Measurements from ENCODE around the gene ATAD1. TPM values are rescaled to one million over a fixed set of nuclear protein-coding genes. Genes with fewer than 3 reads are reported as not detected.

The ATAD1 gene
- total RNA-seq, 1 experiment from 2014 or later: 15.7 TPM

GRCh38 chr10:87771871-87772500 is 46.0 kb downstream of the ATAD1 start:
- Histone ChIP-seq H3F3A (ENCODE audit: low read length, unreplicated experiment) (peaks cover 6% of the 10 kb centered on the region), H3K4me2 (ENCODE audit: low read length) (no peak overlapping the region), H3K4me3 (ENCODE audit: low read length) (no peak overlapping the region), H3K9ac (ENCODE audit: low read length) (no peak overlapping the region), H3K9me3 (ENCODE audit: low read length) (no peaks in the 10 kb centered on the region), H3K27ac (ENCODE audit: low read length) (no peak overlapping the region), H3K79me2 (ENCODE audit: low read length) (no peaks in the 10 kb centered on the region), H4K20me1 (ENCODE audit: low read length) (no peaks in the 10 kb centered on the region), H3K9me2 (replicated peaks; ENCODE audit: low read length) (no peaks in the 10 kb centered on the region), H3K4me1 (ENCODE audit: insufficient read depth, low read length) (peaks cover 33% of the 10 kb centered on the region), H3K36me3 (ENCODE audit: low read depth, low read length) (peaks cover 5% of the 10 kb centered on the region), H3K27me3 (ENCODE audit: low read length) (no peaks in the 10 kb centered on the region), H2AFZ (ENCODE audit: low read length) (no peak overlapping the region)
- TF ChIP-seq, protein P1, sequence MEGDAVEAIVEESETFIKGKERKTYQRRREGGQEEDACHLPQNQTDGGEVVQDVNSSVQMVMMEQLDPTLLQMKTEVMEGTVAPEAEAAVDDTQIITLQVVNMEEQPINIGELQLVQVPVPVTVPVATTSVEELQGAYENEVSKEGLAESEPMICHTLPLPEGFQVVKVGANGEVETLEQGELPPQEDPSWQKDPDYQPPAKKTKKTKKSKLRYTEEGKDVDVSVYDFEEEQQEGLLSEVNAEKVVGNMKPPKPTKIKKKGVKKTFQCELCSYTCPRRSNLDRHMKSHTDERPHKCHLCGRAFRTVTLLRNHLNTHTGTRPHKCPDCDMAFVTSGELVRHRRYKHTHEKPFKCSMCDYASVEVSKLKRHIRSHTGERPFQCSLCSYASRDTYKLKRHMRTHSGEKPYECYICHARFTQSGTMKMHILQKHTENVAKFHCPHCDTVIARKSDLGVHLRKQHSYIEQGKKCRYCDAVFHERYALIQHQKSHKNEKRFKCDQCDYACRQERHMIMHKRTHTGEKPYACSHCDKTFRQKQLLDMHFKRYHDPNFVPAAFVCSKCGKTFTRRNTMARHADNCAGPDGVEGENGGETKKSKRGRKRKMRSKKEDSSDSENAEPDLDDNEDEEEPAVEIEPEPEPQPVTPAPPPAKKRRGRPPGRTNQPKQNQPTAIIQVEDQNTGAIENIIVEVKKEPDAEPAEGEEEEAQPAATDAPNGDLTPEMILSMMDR (conservative IDR thresholded peaks at IDR 0.05; ENCODE audit: low read depth, low read length): peak; percentile 66
- no peak for TF ChIP-seq EZH2phosphoT487 (IDR thresholded peaks at IDR 0.05; ENCODE audit: borderline replicate concordance, low read length)
- ChIA-PET POLR2A (ENCODE audit: unreplicated experiment) (no interaction called here), CTCF (no interaction called here)
- DNase-seq (peak; percentile 59), ATAC-seq (peak; percentile 41)
- intact Hi-C loops (cut with micrococcal nuclease): loop anchor here (1.0 kb wide), 1 partner anchor 116 kb away; no protein-coding TSS in a partner anchor
- BruUV-seq (replicated peaks): no TSS peak

GRCh38 chr10:87767253-87767652 is 50.8 kb downstream of the ATAD1 start:
- Histone ChIP-seq H3K79me2 (ENCODE audit: low read length) (no peaks in the 10 kb centered on the region), H3K4me3 (ENCODE audit: low read length) (no peak overlapping the region), H3K4me2 (ENCODE audit: low read length) (no peak overlapping the region), H3K27me3 (ENCODE audit: low read length) (no peaks in the 10 kb centered on the region), H3K27ac (ENCODE audit: low read length) (peak overlapping the region; percentile 26; the same call in 1 of the 2 replicates), H2AFZ (ENCODE audit: low read length) (no peak overlapping the region), H4K20me1 (ENCODE audit: low read length) (no peaks in the 10 kb centered on the region), H3K4me1 (ENCODE audit: insufficient read depth, low read length) (peaks cover 25% of the 10 kb centered on the region), H3K36me3 (ENCODE audit: low read depth, low read length) (peaks cover 10% of the 10 kb centered on the region), H3K9me2 (replicated peaks; ENCODE audit: low read length) (no peaks in the 10 kb centered on the region), H3K9me3 (ENCODE audit: low read length) (no peaks in the 10 kb centered on the region), H3F3A (ENCODE audit: low read length, unreplicated experiment) (no peaks in the 10 kb centered on the region), H3K9ac (ENCODE audit: low read length) (no peak overlapping the region)
- ChIA-PET CTCF (no interaction called here), POLR2A (ENCODE audit: unreplicated experiment) (no interaction called here)
- ATAC-seq (peak; percentile 37; the same call in 1 of the 2 replicates), DNase-seq (peak; percentile 46)
- intact Hi-C loops (cut with micrococcal nuclease): no loop called here
- TF ChIP-seq, protein P1 (conservative IDR thresholded peaks at IDR 0.05; ENCODE audit: low read depth, low read length): no peak
- TF ChIP-seq EZH2phosphoT487 (IDR thresholded peaks at IDR 0.05; ENCODE audit: borderline replicate concordance, low read length): no peak
- TF ChIP-seq EZH2 (IDR thresholded peaks at IDR 0.05; ENCODE audit: low read length, unreplicated experiment): no peak
- no TSS peak for BruUV-seq (replicated peaks)

DNA sequence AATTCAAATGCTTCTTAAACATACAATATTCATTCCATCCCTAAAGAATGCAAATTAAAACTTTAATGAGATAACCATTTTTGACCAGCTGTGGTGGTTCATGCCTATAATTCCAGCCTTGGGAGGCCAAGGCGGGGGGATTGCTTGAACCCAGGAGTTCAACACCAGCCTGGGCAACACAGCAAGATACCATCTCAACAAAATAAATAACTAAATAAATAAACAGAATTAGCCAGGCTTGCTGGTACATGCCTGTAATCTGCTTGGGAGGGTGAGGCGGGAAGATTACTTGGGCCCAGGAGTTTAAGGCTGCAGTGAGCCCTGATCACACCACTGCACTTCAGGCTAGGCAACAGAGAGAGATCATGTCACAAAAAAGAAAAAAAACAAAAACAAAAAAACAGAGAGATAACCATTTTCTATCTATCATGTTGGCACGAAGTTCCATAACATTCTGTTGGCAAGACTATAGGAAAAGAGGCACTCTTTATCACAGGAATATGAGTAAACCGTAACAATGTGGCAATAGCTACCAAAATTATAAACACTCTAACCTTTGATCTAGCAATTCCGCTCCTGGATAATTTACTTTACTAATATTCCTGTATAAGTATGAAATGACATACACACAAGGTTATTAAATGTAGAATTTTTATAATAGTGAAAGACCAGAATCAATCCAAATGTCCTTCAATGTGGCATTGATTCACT is 52.2 kb downstream of the ATAD1 start:
- no TSS peak for BruUV-seq (replicated peaks)
- intact Hi-C loops (cut with micrococcal nuclease): no loop called here

More for the DNA sequence above, 52.2 kb downstream of the ATAD1 start:
- Histone ChIP-seq H3K27ac (ENCODE audit: low read length) (no peak overlapping the region), H2AFZ (ENCODE audit: low read length) (no peak overlapping the region), H3K4me1 (ENCODE audit: insufficient read depth, low read length) (peaks cover 32% of the 10 kb centered on the region), H3K4me3 (ENCODE audit: low read length) (no peak overlapping the region), H3F3A (ENCODE audit: low read length, unreplicated experiment) (no peaks in the 10 kb centered on the region), H3K36me3 (ENCODE audit: low read depth, low read length) (peaks cover 10% of the 10 kb centered on the region; the same call in 1 of the 2 replicates), H3K27me3 (ENCODE audit: low read length) (no peaks in the 10 kb centered on the region), H3K9ac (ENCODE audit: low read length) (no peak overlapping the region), H3K9me2 (replicated peaks; ENCODE audit: low read length) (no peaks in the 10 kb centered on the region), H3K4me2 (ENCODE audit: low read length) (no peak overlapping the region), H3K9me3 (ENCODE audit: low read length) (no peaks in the 10 kb centered on the region), H3K79me2 (ENCODE audit: low read length) (no peaks in the 10 kb centered on the region), H4K20me1 (ENCODE audit: low read length) (no peaks in the 10 kb centered on the region)
- ChIA-PET POLR2A (ENCODE audit: unreplicated experiment) (no interaction called here), CTCF (no interaction called here)
- DNase-seq (no peak), ATAC-seq (no peak)
- TF ChIP-seq EZH2 (IDR thresholded peaks at IDR 0.05; ENCODE audit: low read length, unreplicated experiment) (no peak), EZH2phosphoT487 (IDR thresholded peaks at IDR 0.05; ENCODE audit: borderline replicate concordance, low read length) (no peak)
- TF ChIP-seq, protein P1 (conservative IDR thresholded peaks at IDR 0.05; ENCODE audit: low read depth, low read length): no peak

All from PC-3 (cell line).